ENCODE results near the gene PRRX2.

PRRX2 gene

GRCh38 chr9:129644902-129645301, 20.5 kb upstream of the PRRX2 start:
- H3K4me3 ChIP-seq (ENCODE audit: low read length in 2 of 2): no peak overlapping the region
- H3K27ac ChIP-seq (ENCODE audit: low read length): no peak overlapping the region
- H3K4me1 ChIP-seq (ENCODE audit: control insufficient read depth, insufficient read depth, low read length): peaks cover 21% of the 10 kb centered on the region
- H3K9ac ChIP-seq (ENCODE audit: low read length in 2 of 2): no peak overlapping the region
- H3K9me3 ChIP-seq (ENCODE audit: control insufficient read depth in 2 of 2, low read length in 2 of 2): no peaks in the 10 kb centered on the region
- no peaks in the 10 kb centered on the region for H3K27me3 ChIP-seq (ENCODE audit: control insufficient read depth in 1 of 2, insufficient read depth in 2 of 2, low read length in 2 of 2)
- no peaks in the 10 kb centered on the region for H3K36me3 ChIP-seq (ENCODE audit: control insufficient read depth in 2 of 2, insufficient read depth in 2 of 2, low read length in 2 of 2)

GRCh38 chr9:129646252-129646651, 19.2 kb upstream of the PRRX2 start:
- peaks cover 7% of the 10 kb centered on the region for H3K4me1 ChIP-seq (ENCODE audit: control insufficient read depth, insufficient read depth, low read length)
- no peak overlapping the region for H3K27ac ChIP-seq (ENCODE audit: low read length)
- no peaks in the 10 kb centered on the region for H3K9me3 ChIP-seq (ENCODE audit: control insufficient read depth in 2 of 2, low read length in 2 of 2)
- H3K27me3 ChIP-seq (ENCODE audit: control insufficient read depth in 1 of 2, insufficient read depth in 2 of 2, low read length in 2 of 2): no peaks in the 10 kb centered on the region
- H3K4me3 ChIP-seq (ENCODE audit: low read length in 2 of 2): no peak overlapping the region
- H3K9ac ChIP-seq (ENCODE audit: low read length in 2 of 2): no peak overlapping the region
- no peaks in the 10 kb centered on the region for H3K36me3 ChIP-seq (ENCODE audit: control insufficient read depth in 2 of 2, insufficient read depth in 2 of 2, low read length in 2 of 2)

GRCh38 chr9:129646654-129647053, 18.8 kb upstream of the PRRX2 start:
- Histone ChIP-seq H3K9ac (ENCODE audit: low read length in 2 of 2) (no peak overlapping the region), H3K4me1 (ENCODE audit: control insufficient read depth, insufficient read depth, low read length) (peaks cover 4% of the 10 kb centered on the region), H3K27ac (ENCODE audit: low read length) (no peak overlapping the region), H3K4me3 (ENCODE audit: low read length in 2 of 2) (no peak overlapping the region), H3K9me3 (ENCODE audit: control insufficient read depth in 2 of 2, low read length in 2 of 2) (no peaks in the 10 kb centered on the region), H3K27me3 (ENCODE audit: control insufficient read depth in 1 of 2, insufficient read depth in 2 of 2, low read length in 2 of 2) (no peaks in the 10 kb centered on the region), H3K36me3 (ENCODE audit: control insufficient read depth in 2 of 2, insufficient read depth in 2 of 2, low read length in 2 of 2) (no peaks in the 10 kb centered on the region)

- no peak overlapping the region for H3K27ac ChIP-seq (ENCODE audit: low read length)
- H3K4me3 ChIP-seq (ENCODE audit: low read length in 2 of 2): no peak overlapping the region
- H3K36me3 ChIP-seq (ENCODE audit: control insufficient read depth in 2 of 2, insufficient read depth in 2 of 2, low read length in 2 of 2): no peaks in the 10 kb centered on the region
- H3K9me3 ChIP-seq (ENCODE audit: control insufficient read depth in 2 of 2, low read length in 2 of 2): no peaks in the 10 kb centered on the region
- H3K9ac ChIP-seq (ENCODE audit: low read length in 2 of 2): no peak overlapping the region
- no peaks in the 10 kb centered on the region for H3K4me1 ChIP-seq (ENCODE audit: control insufficient read depth, insufficient read depth, low read length)
- H3K27me3 ChIP-seq (ENCODE audit: control insufficient read depth in 1 of 2, insufficient read depth in 2 of 2, low read length in 2 of 2): no peaks in the 10 kb centered on the region
These were observed 17.8 kb upstream of the PRRX2 start for GRCh38 chr9:129647635-129648034.

- Histone ChIP-seq H3K4me3 (ENCODE audit: low read length in 2 of 2) (no peak overlapping the region), H3K27me3 (ENCODE audit: control insufficient read depth in 1 of 2, insufficient read depth in 2 of 2, low read length in 2 of 2) (no peaks in the 10 kb centered on the region), H3K9ac (ENCODE audit: low read length in 2 of 2) (no peak overlapping the region), H3K36me3 (ENCODE audit: control insufficient read depth in 2 of 2, insufficient read depth in 2 of 2, low read length in 2 of 2) (no peaks in the 10 kb centered on the region), H3K27ac (ENCODE audit: low read length) (no peak overlapping the region), H3K9me3 (ENCODE audit: control insufficient read depth in 2 of 2, low read length in 2 of 2) (no peaks in the 10 kb centered on the region), H3K4me1 (ENCODE audit: control insufficient read depth, insufficient read depth, low read length) (no peaks in the 10 kb centered on the region)
These were observed 17.2 kb upstream of the PRRX2 start for GRCh38 chr9:129648092-129648763.

GRCh38 chr9:129648764-129649115, 16.7 kb upstream of the PRRX2 start:
- Histone ChIP-seq H3K4me1 (ENCODE audit: control insufficient read depth, insufficient read depth, low read length) (no peaks in the 10 kb centered on the region), H3K36me3 (ENCODE audit: control insufficient read depth in 2 of 2, insufficient read depth in 2 of 2, low read length in 2 of 2) (no peaks in the 10 kb centered on the region), H3K27ac (ENCODE audit: low read length) (no peak overlapping the region), H3K9ac (ENCODE audit: low read length in 2 of 2) (no peak overlapping the region), H3K27me3 (ENCODE audit: control insufficient read depth in 1 of 2, insufficient read depth in 2 of 2, low read length in 2 of 2) (no peaks in the 10 kb centered on the region), H3K4me3 (ENCODE audit: low read length in 2 of 2) (no peak overlapping the region), H3K9me3 (ENCODE audit: control insufficient read depth in 2 of 2, low read length in 2 of 2) (no peaks in the 10 kb centered on the region)

- no peak overlapping the region for H3K9ac ChIP-seq (ENCODE audit: low read length in 2 of 2)
- no peaks in the 10 kb centered on the region for H3K9me3 ChIP-seq (ENCODE audit: control insufficient read depth in 2 of 2, low read length in 2 of 2)
- no peaks in the 10 kb centered on the region for H3K27me3 ChIP-seq (ENCODE audit: control insufficient read depth in 1 of 2, insufficient read depth in 2 of 2, low read length in 2 of 2)
- H3K4me1 ChIP-seq (ENCODE audit: control insufficient read depth, insufficient read depth, low read length): peaks cover 5% of the 10 kb centered on the region
- no peak overlapping the region for H3K27ac ChIP-seq (ENCODE audit: low read length)
- H3K4me3 ChIP-seq (ENCODE audit: low read length in 2 of 2): no peak overlapping the region
- H3K36me3 ChIP-seq (ENCODE audit: control insufficient read depth in 2 of 2, insufficient read depth in 2 of 2, low read length in 2 of 2): no peaks in the 10 kb centered on the region
These were observed 15.4 kb upstream of the PRRX2 start for GRCh38 chr9:129649726-129650679.

- Histone ChIP-seq H3K9me3 (ENCODE audit: control insufficient read depth in 2 of 2, low read length in 2 of 2) (no peaks in the 10 kb centered on the region), H3K27me3 (ENCODE audit: control insufficient read depth in 1 of 2, insufficient read depth in 2 of 2, low read length in 2 of 2) (no peaks in the 10 kb centered on the region), H3K27ac (ENCODE audit: low read length) (no peak overlapping the region), H3K4me1 (ENCODE audit: control insufficient read depth, insufficient read depth, low read length) (peaks cover 5% of the 10 kb centered on the region), H3K9ac (ENCODE audit: low read length in 2 of 2) (no peak overlapping the region), H3K36me3 (ENCODE audit: control insufficient read depth in 2 of 2, insufficient read depth in 2 of 2, low read length in 2 of 2) (no peaks in the 10 kb centered on the region), H3K4me3 (ENCODE audit: low read length in 2 of 2) (no peak overlapping the region)
These were observed 14.7 kb upstream of the PRRX2 start for GRCh38 chr9:129650680-129651235.

- H3K27ac ChIP-seq (ENCODE audit: low read length): no peak overlapping the region
- no peak overlapping the region for H3K9ac ChIP-seq (ENCODE audit: low read length in 2 of 2)
- H3K36me3 ChIP-seq (ENCODE audit: control insufficient read depth in 2 of 2, insufficient read depth in 2 of 2, low read length in 2 of 2): no peaks in the 10 kb centered on the region
- H3K4me3 ChIP-seq (ENCODE audit: low read length in 2 of 2): no peak overlapping the region
- H3K9me3 ChIP-seq (ENCODE audit: control insufficient read depth in 2 of 2, low read length in 2 of 2): no peaks in the 10 kb centered on the region
- H3K27me3 ChIP-seq (ENCODE audit: control insufficient read depth in 1 of 2, insufficient read depth in 2 of 2, low read length in 2 of 2): peaks cover 0 to 2% of the 10 kb centered on the region in 2 donors
- H3K4me1 ChIP-seq (ENCODE audit: control insufficient read depth, insufficient read depth, low read length): peaks cover 5% of the 10 kb centered on the region
These were observed 11.5 kb upstream of the PRRX2 start for GRCh38 chr9:129653823-129654553.

- Histone ChIP-seq H3K9ac (ENCODE audit: low read length in 2 of 2) (no peak overlapping the region), H3K4me1 (ENCODE audit: control insufficient read depth, insufficient read depth, low read length) (peaks cover 5% of the 10 kb centered on the region), H3K4me3 (ENCODE audit: low read length in 2 of 2) (no peak overlapping the region), H3K27me3 (ENCODE audit: control insufficient read depth in 1 of 2, insufficient read depth in 2 of 2, low read length in 2 of 2) (peaks cover 0 to 2% of the 10 kb centered on the region in 2 donors), H3K36me3 (ENCODE audit: control insufficient read depth in 2 of 2, insufficient read depth in 2 of 2, low read length in 2 of 2) (no peaks in the 10 kb centered on the region), H3K27ac (ENCODE audit: low read length) (no peak overlapping the region), H3K9me3 (ENCODE audit: control insufficient read depth in 2 of 2, low read length in 2 of 2) (no peaks in the 10 kb centered on the region)
These were observed 10.8 kb upstream of the PRRX2 start for GRCh38 chr9:129654554-129655040.

Measured in stomach smooth muscle (tissue), 2 donors.